GM21515 (cell line): Measurements from ENCODE around the gene SURF6.
"Not testable (repeated sequence)": the region's sequence is repeated elsewhere in the genome, so short reads cannot be mapped to it uniquely, and the experiment has no call there.

Experiments
- ATAC-seq: cut with Tn5 transposase; IDR thresholded peaks from one replicate; pipeline ENCODE4 v1.9.1; 2021; ENCODE audit not compliant: unreplicated experiment

The SURF6 gene

GRCh38 chr9:133301253-133302230 is 34.4 kb downstream of the SURF6 start:
- ATAC-seq, result no peak

DNA sequence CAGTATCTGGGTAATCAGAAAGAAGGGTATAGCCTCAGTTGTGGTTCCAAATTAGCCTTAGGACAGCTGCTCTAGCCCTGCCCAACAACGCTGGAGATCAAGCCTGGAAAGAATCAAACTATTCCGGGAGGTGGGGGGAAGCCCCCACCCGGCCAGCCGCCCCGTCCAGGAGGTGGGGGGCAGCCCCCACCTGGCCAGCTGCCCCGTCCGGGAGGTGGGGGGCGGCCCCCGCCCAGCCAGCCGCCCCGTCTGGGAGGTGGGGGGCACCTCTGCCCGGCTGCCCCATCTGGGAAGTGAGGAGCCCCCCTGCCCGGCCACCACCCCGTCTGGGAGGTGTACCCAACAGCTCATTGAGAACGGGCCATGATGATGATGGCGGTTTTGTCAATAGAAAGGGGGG is 36.0 kb downstream of the SURF6 start:
- ATAC-seq, result not testable (repeated sequence)

DNA sequence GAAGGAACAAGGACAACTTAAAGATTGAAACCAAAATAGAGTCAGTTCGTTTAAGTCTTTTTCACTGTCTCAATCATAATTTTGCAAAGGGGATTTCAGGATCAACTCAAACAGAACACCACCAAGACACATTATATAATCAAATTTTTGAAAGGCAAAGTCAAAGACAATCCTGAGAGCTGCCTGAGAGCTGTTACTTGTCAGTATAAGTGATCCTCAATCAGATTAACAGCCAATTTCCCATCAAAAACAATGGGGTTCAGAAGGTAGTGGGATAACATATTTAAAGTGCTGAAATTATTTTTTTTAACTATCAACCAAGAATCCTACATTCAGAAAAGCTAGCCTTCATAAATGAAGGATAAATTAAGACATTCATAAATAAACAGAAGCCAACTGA is 41.7 kb downstream of the SURF6 start:
- no peak for ATAC-seq

- ATAC-seq, result no peak
Observed at GRCh38 chr9:133290751-133291302, 45.2 kb downstream of the SURF6 start.

DNA sequence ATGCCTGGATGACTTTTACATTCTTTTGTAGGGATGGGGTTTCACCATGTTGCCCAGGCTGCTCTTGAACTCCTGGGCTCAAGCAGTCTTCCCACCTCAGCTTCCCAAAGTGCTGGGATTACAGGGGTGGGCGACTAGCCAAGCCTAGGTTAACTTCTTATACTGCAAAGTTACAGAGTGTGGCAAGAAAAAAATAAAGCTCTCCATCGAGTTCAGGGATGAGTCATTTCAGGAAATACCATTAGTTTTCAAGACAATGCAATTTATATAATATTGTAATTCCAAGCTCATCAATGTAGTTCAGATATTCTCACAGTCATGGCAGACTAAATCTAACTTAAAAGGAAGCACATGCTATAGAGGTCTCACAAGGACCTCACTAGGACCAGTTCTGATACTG is 49.5 kb downstream of the SURF6 start:
- no peak for ATAC-seq

DNA sequence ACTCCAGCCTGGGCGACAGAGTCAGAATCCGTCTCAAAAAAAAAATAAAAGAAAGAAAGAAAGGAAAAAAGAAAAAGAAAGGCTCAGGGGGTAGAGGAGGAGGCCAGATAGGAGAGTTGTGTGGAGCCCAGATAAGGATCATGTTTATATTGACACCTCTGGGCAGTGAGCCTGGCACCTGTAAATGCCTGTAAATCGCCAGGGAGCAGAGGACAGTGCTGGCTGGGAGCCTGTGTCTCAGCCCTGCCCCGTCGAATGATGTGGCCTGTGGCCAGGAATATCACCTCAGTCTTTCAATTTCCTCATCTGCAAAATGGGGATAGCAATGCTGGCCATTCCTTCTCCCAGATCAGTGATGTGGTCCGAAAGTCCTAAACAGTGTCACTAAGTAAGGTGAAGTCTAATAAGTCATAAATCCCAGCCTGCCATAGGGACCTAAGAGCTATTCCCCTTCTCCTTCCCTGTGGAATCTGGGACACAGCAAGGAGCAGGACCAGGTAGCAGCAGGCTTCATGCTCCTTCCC is 50.7 kb downstream of the SURF6 start:
- ATAC-seq, result no peak

- no peak for ATAC-seq
Observed at GRCh38 chr9:133284362-133284761, 51.6 kb downstream of the SURF6 start.

GRCh38 chr9:133283255-133284032 is 52.5 kb downstream of the SURF6 start:
- not testable (repeated sequence) for ATAC-seq

DNA sequence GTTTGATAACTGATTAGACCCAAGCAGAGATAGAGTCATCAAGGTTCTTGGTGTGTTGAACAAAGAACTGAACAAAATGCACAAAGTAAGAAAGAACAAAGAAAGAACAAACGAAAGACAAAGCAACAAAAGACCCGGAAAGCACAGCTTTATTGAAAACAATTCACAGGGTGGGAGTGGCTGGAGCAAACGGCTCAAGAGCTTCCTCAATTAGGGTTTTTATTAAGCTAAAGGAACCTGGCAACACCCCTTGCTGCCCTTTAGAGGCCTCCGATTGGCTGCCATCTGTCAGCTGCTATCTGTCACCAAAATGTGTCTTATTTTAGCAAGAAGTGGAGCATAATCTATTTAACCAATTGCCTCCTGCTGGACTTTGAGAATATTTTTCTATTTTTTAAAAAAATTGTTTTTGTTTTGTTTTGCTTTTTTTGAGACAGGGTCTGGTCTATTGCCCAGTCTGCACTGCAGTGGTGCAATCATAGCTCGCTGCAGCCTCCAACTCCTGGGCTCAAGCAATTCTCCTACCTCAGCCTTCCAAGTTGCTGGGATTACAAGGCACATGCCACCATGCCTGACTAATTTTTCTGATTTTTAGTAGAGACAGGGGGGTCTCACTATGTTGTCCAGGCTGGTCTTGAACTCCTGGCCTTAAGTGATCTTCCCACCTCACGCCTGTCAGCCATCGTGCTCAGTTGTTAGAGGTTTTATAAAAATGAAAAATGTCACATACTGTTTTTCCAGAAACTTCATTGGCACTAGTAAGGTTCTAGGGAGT is 53.3 kb downstream of the SURF6 start:
- no peak for ATAC-seq

DNA sequence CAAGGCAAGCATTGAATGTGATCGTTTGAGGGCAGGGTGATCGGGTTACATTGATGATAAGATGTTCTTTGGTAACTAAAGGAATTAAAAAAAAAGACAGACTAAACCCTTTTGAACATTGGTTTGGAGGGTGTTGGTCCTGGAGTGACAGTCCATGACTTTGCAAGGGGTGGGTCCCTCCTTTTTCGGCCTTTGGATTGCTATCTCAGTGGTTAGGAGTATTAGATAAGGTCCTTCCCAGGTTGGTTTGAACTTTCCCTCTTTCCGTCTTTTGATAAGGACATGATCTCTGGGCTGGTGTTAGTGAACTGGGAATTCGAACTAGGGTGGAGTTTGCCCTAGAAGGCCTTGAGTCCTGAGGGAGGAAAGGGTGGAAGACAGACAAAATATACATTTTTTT is 55.6 kb downstream of the SURF6 start:
- ATAC-seq, result no peak
